ENCODE measurements around the gene AVP.

DNA sequence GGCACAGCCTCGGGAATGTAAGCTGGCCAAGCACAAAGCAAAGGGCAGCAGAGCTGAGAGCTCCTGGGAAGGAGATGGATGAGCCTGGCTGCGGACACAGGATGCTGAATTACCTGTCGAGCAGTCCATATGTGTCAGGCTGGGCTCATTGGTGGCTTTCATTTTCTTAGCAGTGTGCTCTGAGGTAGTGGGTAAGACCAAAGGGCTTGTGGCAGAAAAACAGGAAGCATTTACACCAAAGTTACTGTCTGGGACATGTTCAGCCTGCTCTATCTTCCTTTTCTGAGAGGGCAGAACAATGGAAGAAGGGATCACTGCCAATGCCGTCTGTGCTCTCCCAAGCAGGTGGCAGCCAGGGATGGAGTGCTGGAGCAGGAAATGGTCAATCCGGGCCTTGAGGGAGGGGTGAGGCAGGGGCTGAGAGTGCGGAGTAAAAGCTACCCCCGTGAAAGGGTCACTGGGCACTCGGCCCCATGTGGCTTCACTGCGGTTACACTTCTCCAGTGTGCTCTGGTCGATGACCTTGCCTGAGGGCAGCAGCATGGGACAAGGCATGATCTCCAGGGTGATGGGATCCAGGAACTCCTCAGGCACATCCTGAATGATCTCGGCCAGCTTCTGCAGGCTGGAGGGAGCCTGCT is 36.9 kb upstream of the AVP start:
- TF ChIP-seq, protein P1, sequence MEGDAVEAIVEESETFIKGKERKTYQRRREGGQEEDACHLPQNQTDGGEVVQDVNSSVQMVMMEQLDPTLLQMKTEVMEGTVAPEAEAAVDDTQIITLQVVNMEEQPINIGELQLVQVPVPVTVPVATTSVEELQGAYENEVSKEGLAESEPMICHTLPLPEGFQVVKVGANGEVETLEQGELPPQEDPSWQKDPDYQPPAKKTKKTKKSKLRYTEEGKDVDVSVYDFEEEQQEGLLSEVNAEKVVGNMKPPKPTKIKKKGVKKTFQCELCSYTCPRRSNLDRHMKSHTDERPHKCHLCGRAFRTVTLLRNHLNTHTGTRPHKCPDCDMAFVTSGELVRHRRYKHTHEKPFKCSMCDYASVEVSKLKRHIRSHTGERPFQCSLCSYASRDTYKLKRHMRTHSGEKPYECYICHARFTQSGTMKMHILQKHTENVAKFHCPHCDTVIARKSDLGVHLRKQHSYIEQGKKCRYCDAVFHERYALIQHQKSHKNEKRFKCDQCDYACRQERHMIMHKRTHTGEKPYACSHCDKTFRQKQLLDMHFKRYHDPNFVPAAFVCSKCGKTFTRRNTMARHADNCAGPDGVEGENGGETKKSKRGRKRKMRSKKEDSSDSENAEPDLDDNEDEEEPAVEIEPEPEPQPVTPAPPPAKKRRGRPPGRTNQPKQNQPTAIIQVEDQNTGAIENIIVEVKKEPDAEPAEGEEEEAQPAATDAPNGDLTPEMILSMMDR (IDR thresholded peaks at IDR 0.05; ENCODE audit: insufficient read depth, low read length, poor library complexity, severe bottlenecking): no peak
- no peak for TF ChIP-seq EZH2phosphoT487 (conservative IDR thresholded peaks at IDR 0.05; ENCODE audit: low read length)

Data from SU-DHL-6 (cell line).